GM11168 (cell line): Measurements from ENCODE around the gene GTF3A.

Experiments
- in situ Hi-C: fragments of 300-500 bp; cut with MboI; formaldehyde crosslinking; loops from one replicate; pipeline ENCODE4 v1.12.0; 2022; ENCODE audit warnings: low sequenced_read_pairs; ENCODE audit not compliant: unreplicated experiment

Gene GTF3A

DNA sequence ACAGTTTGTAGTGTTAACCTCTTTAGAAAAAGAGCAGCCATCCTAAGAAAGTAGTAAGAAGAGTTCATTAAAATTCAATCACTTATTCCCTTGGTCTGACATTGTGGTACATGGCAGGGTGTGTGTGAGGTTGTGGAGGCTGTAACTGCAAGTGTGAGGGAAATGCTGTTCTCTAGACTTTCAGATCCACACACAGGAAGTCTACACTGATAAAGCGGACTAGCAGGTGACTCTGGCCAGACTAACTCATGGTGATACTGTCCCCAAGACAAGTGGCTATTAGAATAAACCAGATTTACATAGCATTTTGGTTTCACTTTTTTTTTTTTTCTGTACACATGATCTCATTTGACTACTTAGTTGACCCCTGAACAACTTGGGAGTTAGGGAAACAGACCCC is 16.0 kb downstream of the GTF3A start:
- in situ Hi-C loops = no loop called here

DNA sequence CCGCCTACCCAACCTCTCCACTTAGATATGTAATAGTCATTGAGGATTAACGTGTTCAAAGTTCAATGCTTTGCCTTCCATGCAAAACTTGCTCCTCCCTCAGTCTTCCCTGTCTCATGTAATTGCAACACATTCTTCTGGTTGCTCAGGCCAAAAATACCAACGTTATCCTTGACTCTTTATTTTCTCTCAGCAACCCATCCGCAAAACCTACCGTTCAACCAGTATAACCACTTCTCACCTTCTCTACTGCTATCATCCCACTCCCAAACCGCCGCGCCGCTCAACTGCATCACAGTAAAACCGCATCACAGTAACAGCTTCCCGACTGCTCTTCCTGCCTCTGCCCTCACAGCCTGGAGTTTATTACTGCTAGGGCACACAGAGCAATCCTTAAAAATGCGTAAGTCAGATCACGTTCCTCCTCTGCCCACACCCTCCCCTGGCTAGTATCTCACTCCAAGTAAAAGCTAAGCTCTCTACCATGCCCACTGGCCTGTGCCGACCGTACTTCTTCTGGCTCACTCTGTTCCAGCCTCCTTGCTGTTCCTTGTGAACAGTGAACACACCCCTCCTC is 17.7 kb downstream of the GTF3A start:
- in situ Hi-C loops = no loop called here

DNA sequence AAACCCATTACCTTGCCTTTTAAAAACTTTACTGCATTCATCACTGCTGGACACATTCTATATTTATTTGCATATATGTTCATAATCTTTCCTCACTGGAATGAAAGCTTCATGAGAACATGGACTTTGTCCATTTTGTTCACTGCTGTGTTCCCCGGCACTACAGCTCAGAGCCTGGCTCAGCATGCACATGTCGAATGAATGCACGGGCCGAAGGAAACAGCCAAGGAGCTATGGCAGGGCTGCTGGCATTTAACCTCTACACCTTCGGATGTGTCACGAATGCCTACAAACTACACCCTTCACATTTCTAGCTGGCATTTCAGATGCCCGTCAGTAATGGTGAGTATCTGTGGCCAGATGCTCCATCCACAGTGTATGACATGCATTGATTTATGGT is 18.4 kb downstream of the GTF3A start:
- in situ Hi-C loops = no loop called here

DNA sequence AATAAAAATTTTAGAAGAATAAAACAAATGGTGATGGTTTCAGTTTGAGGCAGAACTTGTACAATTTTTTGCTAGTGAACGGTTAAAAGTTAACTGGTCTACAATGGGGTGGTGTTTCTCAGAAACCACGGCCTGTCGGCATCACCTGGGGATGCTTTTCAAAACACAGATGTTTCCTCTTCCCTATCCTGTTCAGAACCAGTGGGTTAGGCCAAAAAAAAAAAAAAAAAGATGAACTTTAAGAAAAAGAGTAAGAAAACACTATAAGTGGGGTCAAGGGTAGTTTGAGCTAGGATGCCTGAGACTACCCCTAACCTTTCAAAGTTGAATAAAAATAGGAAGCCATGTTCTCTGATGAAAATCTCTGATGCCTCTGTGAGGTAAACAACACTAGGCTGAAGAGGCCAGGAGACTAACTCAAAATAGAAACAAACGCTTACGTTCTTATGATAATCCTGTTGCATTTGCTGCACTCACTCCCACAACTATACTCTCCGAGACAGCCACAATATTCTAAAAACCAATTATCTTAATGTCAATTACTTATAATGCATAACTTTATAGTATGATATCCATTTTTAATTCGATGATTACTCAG is 22.7 kb downstream of the GTF3A start:
- in situ Hi-C loops = no loop called here

DNA sequence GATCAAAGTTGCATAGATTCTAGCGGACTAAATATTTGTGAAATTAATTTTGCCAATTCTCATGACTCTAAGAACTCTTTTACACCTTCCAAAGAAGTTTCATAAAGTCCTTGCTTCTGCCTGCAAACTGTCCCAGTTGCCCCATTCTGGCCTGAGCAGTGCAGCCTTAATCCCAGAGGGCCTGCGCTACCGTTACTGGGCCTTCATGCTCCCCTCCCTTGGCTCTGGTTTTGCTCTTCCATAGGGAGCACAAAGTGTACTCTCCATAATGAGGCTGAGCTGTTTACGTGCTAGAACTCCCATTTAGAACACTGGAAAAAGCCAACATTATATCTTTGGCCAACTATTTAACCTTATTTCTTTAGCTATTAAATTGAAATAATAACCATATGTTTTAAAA is 23.9 kb downstream of the GTF3A start:
- in situ Hi-C loops = no loop called here

DNA sequence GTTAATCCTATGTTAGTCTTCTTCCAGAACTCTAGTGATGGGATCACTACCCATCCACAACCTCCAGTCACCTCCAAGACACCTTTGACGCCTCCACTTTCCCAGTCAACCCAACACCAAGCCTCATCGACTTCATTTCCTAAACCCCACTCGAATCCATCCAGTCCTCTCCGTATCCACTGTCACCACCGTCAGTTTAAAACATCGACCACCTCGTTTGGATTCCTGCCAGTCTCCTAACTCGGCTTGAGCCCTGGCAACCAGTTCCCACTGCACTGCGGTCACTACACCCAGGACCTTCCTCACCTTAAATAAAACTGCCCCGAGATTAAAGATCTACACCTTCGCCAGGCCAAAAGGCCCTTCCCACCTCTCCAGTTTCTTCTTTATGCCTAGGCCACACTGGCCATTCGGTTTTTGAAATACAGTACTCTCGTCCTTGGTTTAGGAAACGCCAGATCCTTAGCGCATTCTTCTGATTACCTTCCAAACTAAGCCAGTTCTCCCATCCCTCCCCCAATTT is 24.7 kb downstream of the GTF3A start:
- in situ Hi-C loops = no loop called here

DNA sequence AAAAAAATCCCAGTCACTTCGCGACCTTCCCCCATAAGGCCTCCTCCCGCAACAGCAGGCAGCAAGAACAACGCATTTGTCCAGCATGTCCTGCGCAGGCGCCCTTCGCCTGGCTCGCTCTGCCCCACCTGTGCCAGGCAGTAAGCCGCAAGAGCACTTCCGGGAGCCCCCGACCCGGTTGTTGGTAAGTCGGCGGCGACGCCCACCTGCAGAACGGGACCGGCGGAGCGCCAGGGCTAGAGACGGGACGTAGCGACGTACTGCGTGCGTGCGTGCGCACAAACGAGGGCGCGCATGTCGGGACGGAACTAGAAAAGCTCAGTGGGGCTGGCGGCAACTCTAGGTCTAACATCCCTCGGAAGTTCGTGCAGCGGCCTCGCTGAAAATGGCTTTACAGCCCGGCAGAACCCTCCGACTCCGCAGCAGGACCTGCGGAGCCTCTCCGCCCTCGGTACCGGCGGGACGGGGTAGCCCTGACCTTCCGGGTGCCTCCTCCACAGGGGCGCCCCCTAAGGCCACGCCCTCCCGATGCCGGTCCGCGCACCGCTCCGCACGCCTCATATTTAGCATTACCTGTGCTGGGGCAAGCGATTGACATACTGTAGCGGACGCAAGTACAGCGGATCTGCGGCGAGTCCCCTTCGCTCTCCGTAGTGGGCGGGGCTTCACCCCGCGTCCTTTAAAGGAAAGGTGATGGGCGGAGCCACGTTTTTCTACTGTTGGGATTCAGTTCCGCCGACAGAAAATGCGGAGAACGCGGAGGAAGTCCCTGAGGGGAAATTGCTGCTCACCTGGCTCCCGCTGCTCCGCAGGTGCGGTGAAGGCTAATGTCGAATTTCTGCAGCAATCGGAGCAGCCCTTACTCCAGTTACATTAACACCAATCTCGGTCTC is 25.8 kb downstream of the GTF3A start, which contains the start of gene MTIF3:
Gene MTIF3, minus strand, starts transcription at position 629 of the 893 bp plus-strand sequence. CDS start 10,116 bp downstream, outside the sequence.
- in situ Hi-C loops = no loop called here

DNA sequence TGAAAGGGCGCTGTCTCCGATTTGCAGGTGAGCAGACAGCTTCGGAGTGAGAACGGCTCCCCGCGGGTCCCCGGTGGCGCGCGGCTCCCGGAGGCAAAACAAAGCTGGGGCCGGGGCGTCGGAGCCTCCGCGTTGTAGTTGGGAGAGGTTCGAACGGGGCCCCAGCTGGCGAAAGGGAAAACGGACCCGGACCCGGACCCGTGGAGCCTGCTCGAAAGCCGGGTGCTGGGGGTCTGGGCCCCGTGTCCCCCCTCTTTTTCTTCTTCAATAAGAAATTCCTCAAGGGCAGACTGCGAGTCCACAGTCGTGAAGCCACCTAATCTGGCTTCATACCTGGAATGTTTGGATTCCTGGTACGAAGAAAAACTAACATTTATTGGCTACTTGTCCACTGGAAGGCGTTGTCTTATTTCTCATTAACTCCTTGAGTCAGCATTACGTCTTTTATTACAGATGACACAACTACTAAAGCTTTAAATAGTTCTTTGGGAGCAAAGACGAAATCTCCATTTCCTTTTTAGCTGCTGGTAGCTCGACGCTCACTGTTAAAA is 26.6 kb downstream of the GTF3A start:
- in situ Hi-C loops = no loop called here

DNA sequence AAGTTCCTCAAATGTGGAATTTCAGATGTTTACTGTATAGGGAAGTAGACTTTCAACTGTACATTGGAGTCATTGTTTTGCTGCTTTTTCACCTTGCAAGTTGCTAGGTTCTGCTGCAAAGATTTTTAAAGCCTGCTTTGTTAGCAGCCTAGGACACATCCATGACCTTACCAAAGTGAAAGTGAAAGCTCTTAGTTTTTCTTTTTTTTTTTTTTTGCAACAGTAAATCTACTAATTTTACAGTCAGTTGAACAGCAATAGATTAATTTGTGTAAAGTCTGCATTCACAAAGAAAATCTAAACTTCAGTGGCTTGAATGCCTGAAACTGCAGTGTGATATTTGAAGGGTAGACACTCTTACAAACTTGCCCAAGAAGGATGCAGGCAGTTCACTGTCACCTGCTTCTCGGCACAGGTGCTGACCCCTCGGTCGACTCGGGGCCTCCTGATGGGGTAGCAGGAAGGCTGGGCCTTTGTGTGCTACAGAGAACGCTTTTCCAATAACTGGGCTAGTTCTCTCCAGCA is 31.0 kb downstream of the GTF3A start:
- in situ Hi-C loops = no loop called here

DNA sequence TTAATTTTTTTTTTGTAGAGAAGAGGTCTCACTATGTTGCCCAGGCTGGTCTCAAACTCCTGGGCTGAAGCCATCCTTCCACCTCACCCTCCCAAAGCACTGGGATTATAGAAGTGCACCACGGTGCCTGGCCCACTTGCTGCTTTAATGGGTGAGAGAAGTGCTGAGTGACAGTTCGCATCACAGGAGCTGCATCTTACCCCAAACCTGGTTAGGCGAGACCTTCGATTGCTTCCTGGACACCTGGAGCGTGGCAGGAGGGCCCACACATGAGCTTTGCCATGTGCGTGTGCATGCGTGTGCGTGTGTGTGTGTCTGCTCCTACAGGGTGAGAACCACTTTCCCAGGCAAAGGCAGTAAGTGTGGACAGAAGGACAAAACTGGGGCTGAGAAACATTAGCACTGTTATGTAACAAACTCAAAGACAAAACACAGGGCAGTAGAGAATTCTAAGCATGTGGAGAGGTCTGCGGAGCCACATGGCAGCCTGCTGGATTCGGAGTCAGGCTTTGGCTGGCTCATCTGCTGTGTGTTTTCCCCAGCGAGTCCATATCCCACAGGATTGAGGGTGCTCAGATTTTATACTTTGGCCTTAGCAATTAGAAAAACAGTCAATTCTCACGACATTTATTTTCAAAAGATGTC is 37.6 kb downstream of the GTF3A start:
- in situ Hi-C loops = no loop called here

DNA sequence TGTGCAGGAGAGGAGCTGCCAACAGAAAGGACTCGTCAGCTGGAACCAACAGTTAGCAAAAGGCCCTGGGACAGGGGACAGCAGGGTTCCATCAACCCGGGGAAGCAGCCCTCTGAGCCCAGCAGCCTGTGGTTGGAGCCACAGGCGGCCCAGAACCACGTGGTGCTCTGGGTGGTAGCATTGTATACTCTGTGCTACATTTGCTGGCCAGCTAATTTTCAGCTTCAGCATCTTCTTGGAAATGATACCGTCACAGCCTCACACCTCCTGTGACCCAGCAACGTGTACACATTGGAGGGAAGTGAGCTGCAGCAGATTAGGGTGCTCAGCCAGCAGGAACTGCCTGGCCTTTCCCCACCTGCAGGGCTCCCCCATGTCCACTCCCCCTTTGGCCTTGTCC is 39.1 kb downstream of the GTF3A start:
- in situ Hi-C loops = no loop called here

DNA sequence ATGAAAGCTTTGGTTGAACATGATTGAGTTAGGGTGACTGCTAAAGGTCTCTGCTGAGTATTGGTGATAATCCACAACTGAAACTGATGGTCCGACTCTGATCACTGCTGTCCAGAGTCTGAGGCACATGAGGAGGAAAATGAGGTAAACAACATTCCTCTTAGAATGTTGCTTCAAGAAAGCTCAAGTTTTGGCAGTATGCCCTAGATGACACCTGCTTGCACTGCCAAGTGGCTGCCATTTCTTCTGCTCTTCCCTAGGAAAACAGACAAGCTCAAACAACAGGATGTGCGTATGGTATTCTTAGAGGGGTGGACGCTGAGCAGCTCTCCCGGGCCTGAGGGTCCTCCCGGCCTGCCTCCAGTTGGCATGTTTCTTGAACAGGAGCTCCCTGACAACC is 41.2 kb downstream of the GTF3A start:
- in situ Hi-C loops = no loop called here

DNA sequence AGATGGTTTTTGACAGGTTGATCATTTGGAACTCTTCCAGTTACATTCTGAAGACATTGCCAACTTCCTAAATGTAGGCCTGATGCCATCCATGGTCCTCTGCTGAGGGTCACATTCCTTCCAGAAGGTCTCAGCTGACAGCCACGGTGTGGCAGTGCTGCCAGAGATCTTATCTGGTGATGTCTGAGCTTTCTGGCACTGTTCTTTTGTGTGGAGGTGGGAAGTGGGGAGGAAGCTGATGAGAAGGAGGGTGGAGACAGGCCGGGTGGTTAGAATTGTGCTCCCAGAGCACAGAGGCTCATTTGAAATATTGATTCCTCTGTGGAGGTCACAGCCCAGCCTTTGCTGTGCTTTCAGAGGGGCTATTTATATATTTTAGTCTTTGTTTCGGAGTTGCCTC is 42.1 kb downstream of the GTF3A start:
- in situ Hi-C loops = no loop called here

DNA sequence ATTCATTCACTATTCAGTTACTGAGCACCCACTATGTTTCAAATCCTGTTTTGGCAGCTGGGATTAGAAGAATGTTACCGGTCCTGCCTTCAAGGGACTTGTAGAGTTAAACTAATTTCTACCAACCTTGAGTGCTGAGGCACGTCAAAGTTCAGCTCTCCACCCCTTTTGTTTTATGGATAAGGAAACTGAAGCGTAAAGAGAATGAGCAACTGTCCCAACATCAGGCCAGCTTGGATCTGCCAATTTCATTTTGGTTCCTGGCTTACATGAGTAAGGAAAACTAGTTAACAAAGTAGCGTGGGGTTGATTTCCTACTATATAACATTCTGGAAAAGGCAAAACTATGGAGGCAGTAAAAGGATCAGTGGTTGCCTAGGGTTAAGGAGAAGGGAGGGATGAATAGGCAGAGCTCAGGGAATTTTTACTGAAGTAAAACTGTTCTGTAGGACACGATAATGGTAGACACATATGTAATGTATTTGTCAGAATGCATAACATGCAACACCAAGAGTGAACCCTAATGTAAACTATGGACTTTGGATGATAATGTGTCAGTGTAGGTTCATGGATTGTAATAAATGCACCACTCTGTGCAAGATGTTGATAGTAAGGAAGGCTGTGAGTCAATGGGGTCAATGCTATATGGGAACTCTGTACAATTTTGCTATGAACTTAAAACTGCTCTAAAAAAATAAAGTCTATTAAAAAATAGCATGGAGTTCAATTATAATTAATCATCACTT is 45.8 kb downstream of the GTF3A start:
- in situ Hi-C loops = no loop called here

DNA sequence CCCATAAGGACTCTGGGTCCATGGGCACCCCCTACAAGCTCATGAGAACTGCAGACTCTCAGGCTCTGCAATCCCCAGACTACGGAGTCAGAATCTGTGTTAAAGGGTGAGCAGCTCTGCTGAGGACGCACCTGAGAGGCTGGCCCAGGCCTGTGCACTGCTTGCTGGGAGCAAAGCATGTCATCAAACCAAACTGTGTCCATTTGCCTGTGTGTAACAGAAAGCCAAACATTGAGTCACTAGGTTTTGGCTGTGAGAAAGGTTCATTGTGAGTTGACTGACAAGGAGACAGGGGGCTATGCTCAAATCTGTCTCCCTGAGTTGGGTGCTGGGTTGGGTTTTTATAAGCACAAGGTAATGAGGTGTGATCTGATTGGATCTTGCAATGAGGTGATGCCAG is 48.0 kb downstream of the GTF3A start:
- in situ Hi-C loops = no loop called here

DNA sequence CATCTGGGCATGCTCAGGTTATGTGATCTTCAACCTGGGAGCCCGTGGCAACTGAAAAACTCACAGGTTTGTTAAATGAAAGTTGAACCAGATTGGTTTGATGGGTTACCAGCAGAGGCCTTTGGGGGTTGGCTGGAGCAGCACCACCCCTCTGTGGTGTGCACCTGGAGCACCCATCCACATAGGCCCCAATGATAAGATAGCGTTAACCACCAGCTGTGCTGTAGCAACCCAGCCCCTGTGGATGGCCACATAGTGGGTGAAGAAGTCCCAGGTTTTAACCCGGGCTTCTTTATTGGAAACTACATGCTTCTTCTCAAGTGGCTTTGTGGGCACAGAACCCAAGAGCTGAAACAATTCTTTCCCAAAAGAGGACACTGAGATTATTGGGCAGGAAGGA is 48.5 kb downstream of the GTF3A start:
- in situ Hi-C loops = no loop called here

DNA sequence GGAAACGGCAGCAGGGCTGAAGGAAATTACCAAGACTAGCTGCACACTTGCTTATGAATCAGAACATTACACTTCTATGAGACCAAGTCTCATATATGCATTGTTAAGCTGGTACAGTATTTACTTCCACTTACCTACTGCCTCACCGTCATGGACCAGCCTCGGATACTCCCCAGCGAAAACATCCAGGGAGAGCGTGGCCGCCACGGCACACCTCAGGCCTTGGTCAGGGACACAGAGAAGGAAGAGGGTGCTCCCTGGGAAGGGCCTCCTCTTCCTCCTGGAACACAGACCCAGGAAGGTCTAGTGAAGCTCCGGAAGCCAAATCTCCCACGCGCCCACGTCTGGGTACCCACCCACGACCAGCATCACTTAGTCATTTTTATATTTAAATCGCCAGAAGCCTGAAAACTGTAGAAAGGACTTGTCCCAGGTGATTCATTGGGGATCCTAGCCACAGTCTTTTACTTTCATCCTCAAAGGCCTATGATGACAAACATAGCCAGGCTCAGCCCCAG is 50.4 kb downstream of the GTF3A start:
- in situ Hi-C loops = no loop called here

DNA sequence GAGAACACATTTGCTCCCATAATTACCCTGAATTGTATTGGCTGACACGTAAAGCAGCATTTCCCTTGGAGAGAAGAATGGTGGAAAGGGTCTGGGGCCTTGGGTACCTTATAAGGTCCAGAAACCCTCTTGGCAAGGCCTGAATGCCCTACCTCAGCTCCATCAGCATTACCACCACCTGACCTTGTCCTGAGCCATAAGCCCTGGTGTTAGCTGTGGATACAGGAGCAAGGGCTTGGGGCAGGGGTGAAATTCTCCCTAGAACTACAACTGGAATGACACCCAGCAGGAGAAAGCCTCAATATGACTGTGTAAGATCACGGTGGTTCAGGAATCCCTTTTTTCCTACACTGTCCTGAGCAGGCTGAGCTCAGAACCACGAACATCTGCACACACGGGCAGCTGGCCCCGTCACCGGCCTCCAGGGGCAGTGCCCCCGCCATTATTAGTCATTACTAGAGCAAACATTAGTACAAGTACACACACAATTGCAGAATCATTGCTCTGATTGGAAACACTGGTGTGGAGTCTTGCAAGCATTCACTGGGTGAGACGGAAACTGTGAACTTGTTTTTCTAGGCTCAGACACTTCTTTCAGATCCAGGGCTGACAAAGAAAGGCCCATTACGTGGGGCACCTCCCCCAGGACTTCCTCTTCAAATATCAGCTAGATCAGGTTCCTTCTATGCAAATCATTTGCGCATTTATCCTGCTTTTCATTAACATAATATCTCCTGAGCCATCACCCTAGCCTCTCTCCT is 52.7 kb downstream of the GTF3A start:
- in situ Hi-C loops = no loop called here

DNA sequence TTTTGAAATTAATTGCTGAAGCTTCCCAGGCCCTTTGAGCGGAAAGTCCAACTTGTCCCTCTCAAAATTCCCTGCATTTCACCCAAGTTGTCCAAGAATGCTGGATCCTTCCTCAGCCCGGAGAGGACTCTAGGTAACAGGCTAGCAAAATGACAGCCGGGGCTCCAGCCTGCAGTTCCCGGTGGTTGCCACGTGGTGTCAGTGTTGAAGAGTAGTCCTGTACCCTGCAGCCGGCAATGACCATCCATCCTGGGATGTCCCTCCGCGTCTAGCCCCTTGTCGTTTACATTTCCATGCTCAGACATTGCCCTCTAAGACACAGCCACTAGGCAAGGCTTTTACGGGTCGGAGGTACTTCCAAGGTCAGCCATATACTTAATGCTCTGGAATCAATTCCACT is 57.3 kb downstream of the GTF3A start:
- in situ Hi-C loops = no loop called here
